Esophagus muscularis mucosa (tissue), 4 donors: ENCODE results near the gene ACACA. TPM values are rescaled to one million over a fixed set of nuclear protein-coding genes. Genes with fewer than 3 reads are reported as not detected.

Experiments used
- DNase-seq: peaks from one replicate; pipeline ENCODE4 v3.0.0-alpha.2; 2017; ENCODE audit errors: extremely low spot score
- H3K27ac ChIP-seq, 4 donors: fragments of 200-600 bp; sonication (generic); replicated peaks in 1 of 4; 1 replicate in 3 of 4; 2 replicates in 1 of 4; pipeline ENCODE4 v1.5.1; 2016 to 2019; ENCODE audit warnings: mild to moderate bottlenecking in 1 of 4
- H3K27me3 ChIP-seq, 4 donors: fragments of 200-600 bp; sonication (generic); one replicate each; pipeline versions ENCODE4 v1.5.1 to v1.6.0; 2016 to 2019
- H3K36me3 ChIP-seq, 4 donors: fragments of 200-600 bp; sonication (generic); one replicate each; pipeline ENCODE4 v1.5.1; 2016 to 2019
- H3K4me1 ChIP-seq, 4 donors: fragments of 200-600 bp; sonication (generic); one replicate each; pipeline ENCODE4 v1.5.1; 2016 to 2019
- H3K4me3 ChIP-seq, 4 donors: fragments of 200-600 bp; sonication (generic); 1 replicate in 2 of 4; 2 replicates in 2 of 4; pipeline ENCODE4 v1.5.1; 2016 to 2019; ENCODE audit warnings: mild to moderate bottlenecking in 4 of 4, moderate library complexity in 1 of 4
- H3K9me3 ChIP-seq, 4 donors: fragments of 200-600 bp; sonication (generic); 1 replicate in 3 of 4; 2 replicates in 1 of 4; pipeline ENCODE4 v1.5.1; 2016 to 2019
- EP300 ChIP-seq: sonication (generic); formaldehyde crosslinking; IDR thresholded peaks from one replicate; pipeline ENCODE4 v1.6.1; 2017; ENCODE audit warnings: antibody characterized with exemption
- POLR2A ChIP-seq: fragments of 450-650 bp; IDR thresholded peaks from one replicate; pipeline ENCODE4 v1.6.1; 2017; ENCODE audit warnings: antibody characterized with exemption, moderate library complexity, mild to moderate bottlenecking, low read depth
- POLR2AphosphoS5 ChIP-seq, 2 donors: sonication (generic); formaldehyde crosslinking; IDR thresholded peaks; one replicate each; pipeline ENCODE4 v1.6.1; 2017; ENCODE audit warnings: antibody characterized with exemption in 2 of 2
- whole genome bisulfite sequencing: methylation state at CpG from one replicate; pipeline ENCODE4 v1.1.5; 2018; 5-methylcytosine and 5-hydroxymethylcytosine counted together
- intact Hi-C: fragments of 100-400 bp; cut with DNase I; formaldehyde crosslinking; loops from one replicate; pipeline ENCODE4 v1.15.1; 2023
- total RNA-seq, 4 donors: library from RNA; depleted of rRNA; stranded (reverse); fragments of >200 nt; gene quantifications; one replicate each; pipeline versions ENCODE4 v1.1.0 to v1.2.1, GENCODE V29; 2016
- TF ChIP-seq, protein P1 (sequence below), 3 experiments: fragments of 200-600 bp in 2 of 3; fragments of 450-650 bp in 1 of 3; sonication (generic) in 2 of 3; IDR thresholded peaks; one replicate each; pipeline ENCODE4 v1.5.1; 2017 to 2019; ENCODE audit warnings: antibody characterized with exemption in 3 of 3, mild to moderate bottlenecking in 2 of 3, moderate library complexity in 1 of 3

Gene ACACA
- total RNA-seq, 4 donors from 2014 or later: 34.0 to 58.0 (median 50.5) TPM

DNA sequence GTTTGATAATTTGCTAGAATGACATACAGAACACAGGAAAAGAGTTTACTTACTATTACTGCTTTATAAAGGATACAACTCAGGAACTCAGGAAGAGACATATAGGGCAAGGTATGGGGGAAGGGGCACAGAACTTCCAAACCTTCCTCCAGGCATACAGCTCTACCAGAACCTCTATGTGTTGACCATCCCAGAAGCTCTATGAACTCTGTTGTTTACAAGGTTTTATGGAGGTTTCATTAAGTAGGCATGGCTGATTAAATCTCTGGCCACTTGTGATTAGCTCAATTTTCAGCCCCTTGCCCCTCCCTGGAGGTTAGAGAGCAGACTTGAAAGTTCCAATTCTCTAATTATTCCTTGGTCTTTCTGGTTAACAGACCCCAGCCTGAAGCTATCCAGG lies 91.0 kb downstream of the ACACA start:
- H3K9me3 ChIP-seq: no peaks in the 10 kb centered on the region
- intact Hi-C loops: loop anchor here (10.0 kb wide), 1 partner anchor 499 kb away; no protein-coding TSS in a partner anchor
- no peaks in the 10 kb centered on the region for H3K27me3 ChIP-seq
- H3K36me3 ChIP-seq: peaks cover 0 to 11% (median 2%) of the 10 kb centered on the region in 4 donors
- no peak for DNase-seq
- TF ChIP-seq EP300 (no peak), POLR2AphosphoS5 (IDR thresholded peaks at IDR 0.05) (no peak), POLR2A (no peak)
- TF ChIP-seq, protein P1, sequence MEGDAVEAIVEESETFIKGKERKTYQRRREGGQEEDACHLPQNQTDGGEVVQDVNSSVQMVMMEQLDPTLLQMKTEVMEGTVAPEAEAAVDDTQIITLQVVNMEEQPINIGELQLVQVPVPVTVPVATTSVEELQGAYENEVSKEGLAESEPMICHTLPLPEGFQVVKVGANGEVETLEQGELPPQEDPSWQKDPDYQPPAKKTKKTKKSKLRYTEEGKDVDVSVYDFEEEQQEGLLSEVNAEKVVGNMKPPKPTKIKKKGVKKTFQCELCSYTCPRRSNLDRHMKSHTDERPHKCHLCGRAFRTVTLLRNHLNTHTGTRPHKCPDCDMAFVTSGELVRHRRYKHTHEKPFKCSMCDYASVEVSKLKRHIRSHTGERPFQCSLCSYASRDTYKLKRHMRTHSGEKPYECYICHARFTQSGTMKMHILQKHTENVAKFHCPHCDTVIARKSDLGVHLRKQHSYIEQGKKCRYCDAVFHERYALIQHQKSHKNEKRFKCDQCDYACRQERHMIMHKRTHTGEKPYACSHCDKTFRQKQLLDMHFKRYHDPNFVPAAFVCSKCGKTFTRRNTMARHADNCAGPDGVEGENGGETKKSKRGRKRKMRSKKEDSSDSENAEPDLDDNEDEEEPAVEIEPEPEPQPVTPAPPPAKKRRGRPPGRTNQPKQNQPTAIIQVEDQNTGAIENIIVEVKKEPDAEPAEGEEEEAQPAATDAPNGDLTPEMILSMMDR (IDR thresholded peaks at IDR 0.05): no peak
- H3K27ac ChIP-seq: no peak overlapping the region
- no peak overlapping the region for H3K4me3 ChIP-seq
- H3K4me1 ChIP-seq: peaks cover 0 to 7% (median 0%) of the 10 kb centered on the region in 4 donors

DNA sequence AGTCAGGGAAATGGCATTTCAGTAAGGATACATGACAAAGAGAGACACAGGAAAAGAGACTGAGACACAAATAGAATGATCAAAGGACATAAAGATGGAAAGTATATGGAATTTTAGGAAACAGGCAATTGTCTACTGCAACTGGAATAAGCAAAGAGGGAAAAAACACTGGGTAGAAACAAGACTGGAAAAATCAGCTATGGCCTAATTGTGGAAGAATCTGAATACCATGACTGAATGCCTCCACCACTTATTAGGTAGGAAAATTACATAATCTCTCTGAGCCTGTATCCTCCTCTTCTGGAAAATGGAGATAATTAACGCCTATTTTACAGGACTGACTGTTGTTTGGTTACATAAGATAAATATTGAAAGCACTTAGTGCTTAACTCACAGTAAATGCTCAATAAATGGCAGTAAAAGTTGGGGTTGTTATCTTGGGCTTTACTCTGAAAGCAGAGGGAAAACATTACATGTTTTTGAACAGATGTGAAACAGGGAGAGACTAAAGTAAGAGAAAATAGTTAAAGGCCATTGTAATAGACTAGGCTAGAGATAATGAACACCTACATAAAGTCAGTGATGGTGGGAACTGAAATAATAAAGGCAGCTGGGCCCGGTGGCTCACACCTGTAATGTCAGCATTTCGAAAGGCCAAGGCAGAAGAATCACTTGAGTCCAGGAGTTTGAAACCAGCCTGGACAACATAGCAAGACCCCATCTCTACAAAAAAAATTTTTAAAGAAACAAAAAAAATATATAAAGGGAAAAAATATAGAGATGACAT lies 94.3 kb downstream of the ACACA start:
- Histone ChIP-seq H3K27ac (no peak overlapping the region), H3K36me3 (peaks cover 0 to 4% (median 0%) of the 10 kb centered on the region in 4 donors), H3K4me3 (no peak overlapping the region), H3K4me1 (no peaks in the 10 kb centered on the region), H3K9me3 (no peaks in the 10 kb centered on the region), H3K27me3 (no peaks in the 10 kb centered on the region)
- 84% methylated on average over 3 of the region's 3 CpGs for WGBS
- DNase-seq: no peak
- intact Hi-C loops: loop anchor here (10.0 kb wide), 1 partner anchor 502 kb away; no protein-coding TSS in a partner anchor
- TF ChIP-seq EP300 (no peak), POLR2AphosphoS5 (IDR thresholded peaks at IDR 0.05) (no peak), POLR2A (no peak)
- TF ChIP-seq, protein P1 (IDR thresholded peaks at IDR 0.05): no peak

DNA sequence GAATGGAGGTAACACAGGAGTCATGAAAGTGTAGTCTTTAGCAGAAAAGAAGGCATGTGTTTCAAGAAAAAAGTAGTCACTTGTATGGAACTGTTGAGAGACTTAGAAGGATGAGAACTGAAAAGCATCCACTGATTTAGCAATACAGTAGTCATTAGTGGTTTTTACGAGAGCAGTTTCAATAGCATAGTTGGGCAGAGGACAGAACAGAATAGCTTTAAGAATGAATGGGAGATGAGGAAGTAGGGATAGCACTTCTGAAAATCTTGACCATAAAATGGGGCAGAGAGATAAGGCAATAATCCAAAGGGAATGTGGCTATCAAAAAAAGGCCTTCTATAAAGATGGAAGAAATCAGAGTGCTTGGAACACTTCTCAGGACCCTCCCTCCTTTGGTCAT lies 95.7 kb downstream of the ACACA start:
- intact Hi-C loops: loop anchor here (10.0 kb wide), 1 partner anchor 504 kb away; no protein-coding TSS in a partner anchor
- WGBS: 89% methylated on average over 1 of the region's 1 CpG
- H3K27ac ChIP-seq: no peak overlapping the region

DNA sequence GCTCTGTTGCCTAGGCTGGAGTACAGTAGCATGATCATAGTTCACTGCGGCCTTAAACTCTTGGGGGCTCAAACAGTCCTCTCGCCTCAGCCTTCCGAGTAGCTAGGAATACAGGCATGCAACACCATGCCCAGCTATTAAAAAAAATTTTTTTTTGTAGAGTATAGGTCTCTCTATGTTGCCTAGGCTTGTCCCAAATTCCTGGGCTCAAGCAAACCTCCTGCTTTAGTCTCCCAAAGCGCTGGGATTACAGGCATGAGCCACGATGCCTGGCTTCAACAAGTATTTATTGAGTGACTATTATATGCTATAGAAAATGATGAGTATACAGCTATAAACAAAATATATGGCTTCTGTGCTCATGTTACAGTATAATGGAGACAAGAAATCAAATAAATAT lies 97.6 kb downstream of the ACACA start:
- no peak for DNase-seq
- 97% methylated on average over 5 of the region's 5 CpGs for WGBS
- Histone ChIP-seq H3K27me3 (no peaks in the 10 kb centered on the region), H3K36me3 (peaks cover 0 to 6% (median 3%) of the 10 kb centered on the region in 4 donors), H3K27ac (no peak overlapping the region), H3K4me3 (no peak overlapping the region), H3K9me3 (no peaks in the 10 kb centered on the region), H3K4me1 (no peaks in the 10 kb centered on the region)
- intact Hi-C loops: no loop called here
- TF ChIP-seq, protein P1 (IDR thresholded peaks at IDR 0.05): no peak
- no peak for TF ChIP-seq POLR2AphosphoS5 (IDR thresholded peaks at IDR 0.05)
- TF ChIP-seq POLR2A: no peak
- TF ChIP-seq EP300: no peak

More for the DNA sequence above, 95.7 kb downstream of the ACACA start:
- TF ChIP-seq, protein P1 (IDR thresholded peaks at IDR 0.05): no peak
- TF ChIP-seq POLR2A (no peak), POLR2AphosphoS5 (IDR thresholded peaks at IDR 0.05) (no peak), EP300 (no peak)
- DNase-seq: no peak
- Histone ChIP-seq H3K36me3 (peaks cover 0 to 3% (median 0%) of the 10 kb centered on the region in 4 donors), H3K27me3 (no peaks in the 10 kb centered on the region), H3K4me3 (no peak overlapping the region), H3K9me3 (no peaks in the 10 kb centered on the region), H3K4me1 (no peaks in the 10 kb centered on the region)
